ENCODE data around the gene CNOT1.

Gene CNOT1

GRCh38 chr16:58475091-58475619 is 154.5 kb downstream of the CNOT1 start:
- DNase-seq, result no peak

GRCh38 chr16:58474296-58474695 is 155.3 kb downstream of the CNOT1 start:
- no peak for DNase-seq

GRCh38 chr16:58472827-58473226 is 156.8 kb downstream of the CNOT1 start:
- DNase-seq, result no peak

- no peak for DNase-seq
Measured at GRCh38 chr16:58472266-58472665, 157.4 kb downstream of the CNOT1 start.

- DNase-seq, result no peak
Measured at GRCh38 chr16:58471209-58471975, 158.2 kb downstream of the CNOT1 start.

All from CD4-positive, alpha-beta T cell treated with Interleukin-21 for 1 hour (primary cell).